GM18517 (cell line): ENCODE data around the gene RSPO1.
"Not testable (repeated sequence)": the region's sequence is repeated elsewhere in the genome, so short reads cannot be mapped to it uniquely, and the experiment has no call there.

ENCODE experiments used
- ATAC-seq: cut with Tn5 transposase; IDR thresholded peaks from one replicate; pipeline ENCODE4 v1.9.1; 2021; ENCODE audit warnings: mild to moderate bottlenecking, moderate library complexity; ENCODE audit not compliant: unreplicated experiment

Gene RSPO1

GRCh38 chr1:37622131-37622530 lies 12.6 kb downstream of the RSPO1 start:
- no peak for ATAC-seq

- ATAC-seq = no peak
Measured at GRCh38 chr1:37621326-37621870, 13.3 kb downstream of the RSPO1 start.

- no peak for ATAC-seq
Measured at GRCh38 chr1:37620707-37621106, 14.0 kb downstream of the RSPO1 start.

- no peak for ATAC-seq
Measured at GRCh38 chr1:37616330-37616729, 18.4 kb downstream of the RSPO1 start.

GRCh38 chr1:37614105-37614504 lies 20.6 kb downstream of the RSPO1 start:
- no peak for ATAC-seq

GRCh38 chr1:37612186-37612585 lies 22.5 kb downstream of the RSPO1 start:
- ATAC-seq = no peak

- no peak for ATAC-seq
Measured at GRCh38 chr1:37609994-37610393, 24.7 kb downstream of the RSPO1 start.

- no peak for ATAC-seq
Measured at GRCh38 chr1:37609002-37609401, 25.7 kb downstream of the RSPO1 start.

- no peak for ATAC-seq
Measured at GRCh38 chr1:37606481-37607263, 28.0 kb downstream of the RSPO1 start.

- ATAC-seq = no peak
Measured at GRCh38 chr1:37605806-37606474, 28.8 kb downstream of the RSPO1 start.

GRCh38 chr1:37605061-37605650 lies 29.5 kb downstream of the RSPO1 start:
- no peak for ATAC-seq

GRCh38 chr1:37602750-37603694 lies 31.7 kb downstream of the RSPO1 start:
- ATAC-seq = no peak

GRCh38 chr1:37601441-37601840 lies 33.3 kb downstream of the RSPO1 start:
- ATAC-seq = no peak

- no peak for ATAC-seq
Measured at GRCh38 chr1:37599940-37600339, 34.8 kb downstream of the RSPO1 start.

GRCh38 chr1:37596182-37596667 lies 38.5 kb downstream of the RSPO1 start:
- ATAC-seq = no peak

GRCh38 chr1:37595440-37596181 lies 39.1 kb downstream of the RSPO1 start, which contains the start of gene GNL2:
TSS of gene GNL2 (minus strand) at chr1:37595937. CDS start at chr1:37595822, 115 bp downstream.
- ATAC-seq = peak; percentile 81

- no peak for ATAC-seq
Measured at GRCh38 chr1:37593726-37594125, 41.0 kb downstream of the RSPO1 start.

GRCh38 chr1:37588939-37589338 lies 45.8 kb downstream of the RSPO1 start:
- no peak for ATAC-seq

GRCh38 chr1:37584544-37584943 lies 50.1 kb downstream of the RSPO1 start:
- not testable (repeated sequence) for ATAC-seq

- no peak for ATAC-seq
Measured at GRCh38 chr1:37575692-37576091, 59.0 kb downstream of the RSPO1 start.
